Tongue (tissue), 2 donors: ENCODE results near the gene ENPP1. TPM values are rescaled to one million over a fixed set of nuclear protein-coding genes. Genes with fewer than 3 reads are reported as not detected.

Experiments used
- DNase-seq: peaks from one replicate; pipeline ENCODE4 v3.0.0-alpha.2; 2015
- total RNA-seq: library from RNA; depleted of rRNA; stranded (reverse); fragments of >200 nt; gene quantifications from one replicate; pipeline ENCODE4 v1.2.3, GENCODE V29; 2014

Gene ENPP1
- total RNA-seq, 1 donor from 2014 or later = 27.7 TPM

DNA sequence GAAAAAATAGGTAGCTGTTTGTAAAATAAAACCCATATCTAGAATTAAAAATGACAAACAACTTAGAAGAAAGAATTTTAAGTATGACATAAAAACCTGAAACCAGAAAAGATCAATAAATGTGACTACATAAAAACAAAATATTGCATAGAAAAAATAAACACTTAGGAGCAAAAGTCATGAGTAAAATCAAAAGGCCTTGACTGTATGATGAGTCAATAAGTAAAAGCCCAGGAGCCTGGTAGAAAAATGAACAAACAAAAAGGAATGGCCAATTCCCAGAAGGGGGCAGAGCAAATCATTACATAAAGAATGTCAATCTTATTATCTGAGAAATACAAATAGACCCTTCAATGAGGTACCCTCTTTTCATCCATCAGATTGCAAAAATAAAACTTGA lies 20.7 kb upstream of the ENPP1 start:
- no peak for DNase-seq

DNA sequence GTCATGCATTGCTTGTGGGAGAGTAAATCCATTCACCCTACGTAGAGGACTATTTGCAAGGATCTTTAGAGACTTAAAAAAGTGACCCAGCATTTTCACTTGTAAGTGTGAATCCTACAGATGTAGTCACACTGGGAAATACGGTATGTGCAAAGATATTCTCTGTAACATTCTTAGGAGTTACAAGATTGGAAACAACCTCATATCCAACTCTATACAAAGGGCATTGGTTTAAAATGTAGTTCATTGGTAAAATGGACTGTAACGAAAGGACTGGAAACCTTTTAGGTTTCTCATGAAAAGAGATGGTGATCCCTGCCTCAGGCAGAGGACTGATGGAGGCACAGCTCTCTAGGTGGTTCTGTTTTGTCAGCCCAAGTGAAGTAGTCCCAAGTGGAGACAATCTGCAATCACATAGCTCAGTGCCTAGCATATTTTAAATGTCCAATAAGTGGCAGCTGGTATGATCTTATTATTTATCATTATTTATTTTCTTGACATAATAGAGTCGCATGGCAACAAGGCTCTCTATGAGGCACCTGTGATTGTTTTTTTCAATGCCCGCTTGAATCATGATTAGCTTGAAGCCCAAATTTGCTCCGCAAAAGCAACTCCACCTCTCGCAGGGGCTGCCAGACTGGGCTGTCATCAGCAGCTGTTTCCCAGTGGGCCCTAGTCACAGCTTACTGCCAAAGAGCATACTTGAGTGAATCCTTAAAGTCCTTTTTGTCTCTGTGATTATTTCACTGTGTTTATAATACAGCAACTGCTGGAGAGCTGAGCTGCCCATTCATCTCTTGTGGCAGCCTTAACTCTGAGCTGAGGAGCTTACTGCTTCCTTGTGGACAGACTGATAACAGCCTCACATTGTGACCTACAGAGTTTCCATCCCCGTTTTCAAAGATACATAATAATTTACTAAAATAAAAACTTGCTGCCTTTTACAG lies 19.8 kb upstream of the ENPP1 start:
- DNase-seq = peak; percentile 96

GRCh38 chr6:131789219-131789618 lies 18.6 kb upstream of the ENPP1 start:
- DNase-seq = no peak

DNA sequence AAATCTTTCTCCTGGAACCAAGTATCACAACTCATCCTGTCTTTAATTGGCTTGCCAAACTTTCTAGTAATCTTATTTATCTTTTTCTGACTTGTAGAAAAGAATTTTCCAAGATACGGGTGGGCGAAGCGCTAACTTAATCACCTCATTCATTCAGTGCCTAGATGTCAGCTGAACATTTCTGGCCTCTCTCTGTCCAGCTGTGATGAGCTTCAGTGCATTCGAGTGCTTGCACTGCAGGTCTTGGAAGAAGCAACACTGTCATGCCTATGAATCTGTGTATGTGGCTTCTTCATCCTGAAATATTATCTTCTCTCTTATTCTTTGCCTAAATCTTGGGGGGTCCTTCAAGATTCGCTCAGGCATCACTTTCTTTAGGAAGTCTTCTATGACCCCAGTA lies 16.3 kb upstream of the ENPP1 start:
- peak; percentile 38 for DNase-seq

- DNase-seq = no peak
These were observed 15.7 kb upstream of the ENPP1 start for GRCh38 chr6:131792091-131792496.

DNA sequence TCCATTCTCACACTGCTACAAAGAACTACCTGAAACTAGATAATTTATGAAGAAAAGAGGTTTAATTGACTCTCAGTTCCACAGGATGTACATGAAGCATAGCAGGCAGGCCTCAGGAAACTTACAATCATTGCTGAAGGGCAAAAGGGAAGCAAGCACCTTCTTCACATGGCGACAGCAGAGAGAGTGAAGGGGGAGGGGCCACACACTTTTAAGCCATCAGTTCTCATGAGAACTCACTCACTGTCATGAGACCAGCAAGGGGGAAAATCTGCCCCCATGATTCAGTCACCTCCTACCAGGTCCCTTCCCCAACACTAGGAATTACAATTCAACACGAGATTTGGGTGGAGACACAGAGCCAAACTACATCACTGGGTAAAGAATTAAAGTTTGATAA lies 12.5 kb upstream of the ENPP1 start:
- DNase-seq = no peak

DNA sequence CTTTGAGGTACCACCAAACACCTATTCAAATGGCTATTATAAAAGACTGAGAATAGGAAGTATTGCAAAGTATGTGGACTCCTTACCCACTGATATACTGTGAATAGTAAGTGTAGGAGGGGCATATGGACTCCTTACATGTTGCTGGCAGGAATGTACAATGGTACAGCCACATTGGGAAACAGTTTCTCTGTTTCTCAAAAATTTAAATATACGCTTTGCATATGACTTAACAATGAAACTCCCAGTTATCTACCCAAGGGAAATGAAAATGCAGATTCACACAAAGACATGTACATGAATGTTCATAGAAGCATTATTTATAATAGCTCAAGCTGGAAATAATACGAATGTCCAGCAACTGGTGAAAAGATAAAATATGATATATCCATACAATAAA lies 5.5 kb upstream of the ENPP1 start:
- DNase-seq = no peak

DNA sequence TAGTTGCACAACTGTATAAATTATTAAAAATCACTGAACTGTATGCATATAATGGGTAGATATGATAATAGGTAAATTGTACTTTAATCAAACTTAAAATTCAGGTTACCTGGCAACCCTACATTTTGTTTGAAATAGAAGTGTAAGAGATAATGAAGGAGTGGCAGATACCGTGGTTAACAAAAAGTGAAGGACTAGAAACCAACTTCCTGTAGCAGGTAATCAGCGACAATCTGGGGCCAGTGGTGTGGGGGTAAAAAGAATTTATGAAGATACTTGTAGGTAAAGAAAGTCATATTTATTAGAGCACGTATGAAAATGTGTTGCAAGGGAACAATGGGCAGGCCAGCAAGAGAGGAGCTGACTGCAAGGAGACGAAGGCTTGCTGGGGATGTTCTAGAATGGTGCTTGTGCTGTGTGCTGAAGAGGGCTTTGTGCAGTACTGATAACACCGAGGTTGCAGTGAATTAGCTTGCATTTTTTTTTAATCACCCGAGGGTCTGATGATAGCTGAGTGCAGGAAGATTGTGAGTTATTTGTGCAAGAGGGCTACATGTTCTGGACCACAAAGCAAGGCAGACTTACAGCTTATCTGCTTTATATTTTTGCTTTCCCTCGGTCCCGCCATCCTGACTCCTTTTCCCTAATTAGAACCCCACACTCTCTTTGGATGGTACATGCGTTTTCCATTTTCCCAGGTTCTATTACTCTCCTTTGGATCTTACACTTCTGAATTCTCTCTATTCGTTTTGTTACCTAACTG lies 4.6 kb upstream of the ENPP1 start:
- DNase-seq = no peak

- no peak for DNase-seq
These were observed 3.7 kb upstream of the ENPP1 start for GRCh38 chr6:131804131-131804530.

DNA sequence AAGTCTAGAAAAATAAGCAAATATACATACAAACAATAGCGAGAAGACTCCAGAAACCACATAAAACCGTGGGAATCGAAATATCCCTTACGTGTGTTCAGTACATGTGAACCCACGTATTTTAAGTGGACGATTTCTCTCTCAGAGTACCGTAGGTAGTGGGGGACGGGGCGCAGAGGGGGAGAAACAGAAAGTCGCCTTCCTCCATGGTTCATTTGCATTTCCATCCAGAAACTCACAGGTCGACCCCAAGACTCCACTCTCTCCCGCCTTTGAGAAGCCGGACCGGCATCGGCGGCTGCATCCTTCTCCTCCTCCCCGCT lies 538 bp upstream of the ENPP1 start:
- no peak for DNase-seq

DNA sequence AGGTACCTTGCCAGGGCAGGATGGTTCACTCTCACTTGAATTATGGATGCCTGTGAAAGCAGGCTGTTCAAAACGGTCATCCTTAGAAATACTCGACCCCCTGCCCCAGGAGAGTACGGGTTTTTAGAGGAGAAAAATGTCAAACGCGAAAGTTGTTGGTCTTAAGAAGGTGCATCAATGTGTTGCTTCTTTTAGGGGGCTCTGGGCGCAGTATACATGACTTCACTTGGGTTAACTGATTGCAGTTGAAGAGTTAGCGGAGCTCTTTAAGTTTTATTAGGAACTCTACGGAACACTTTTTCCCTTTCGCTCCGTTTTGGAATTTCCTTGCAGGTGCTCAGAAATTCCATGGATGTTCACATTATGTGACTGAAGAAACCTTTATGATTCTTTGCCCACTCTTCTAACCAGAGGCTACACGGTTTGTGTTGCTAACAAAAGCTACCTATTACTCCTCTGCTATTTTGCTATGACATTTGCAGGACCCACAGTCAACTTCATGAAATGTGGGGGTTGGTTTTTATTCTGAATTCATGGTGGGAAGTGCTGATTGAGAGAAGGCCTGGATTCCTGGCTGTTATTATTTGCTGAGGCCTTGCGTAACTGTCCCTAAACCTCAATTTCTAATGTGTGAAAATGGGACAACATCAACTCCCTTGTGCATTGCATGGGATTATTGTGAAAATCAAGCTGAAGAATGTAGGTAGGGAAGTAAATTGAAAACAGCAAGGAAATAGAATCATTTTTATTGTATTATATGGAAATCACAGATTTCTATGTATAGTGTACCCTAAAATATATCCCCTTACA lies 845 bp downstream of the ENPP1 start:
- no peak for DNase-seq

DNA sequence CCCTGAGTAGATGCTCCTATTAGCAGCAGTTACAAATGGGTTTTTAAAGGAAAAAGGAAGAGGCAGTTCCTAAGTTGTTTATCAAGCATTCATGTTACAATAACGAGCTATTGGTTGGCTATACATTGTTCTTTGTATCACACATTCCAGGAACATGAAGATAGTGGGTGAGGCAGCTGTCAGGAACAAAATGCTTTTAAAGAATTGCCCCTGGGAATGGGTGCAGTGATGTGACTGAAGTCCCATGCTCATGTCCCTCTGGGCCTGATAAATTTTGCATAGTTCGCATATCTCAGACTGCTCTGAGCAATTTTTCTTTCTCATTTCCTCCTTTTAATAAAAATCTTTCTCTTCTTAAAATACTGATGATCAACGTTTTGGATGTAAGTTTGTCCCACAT lies 3.7 kb downstream of the ENPP1 start:
- no peak for DNase-seq

DNA sequence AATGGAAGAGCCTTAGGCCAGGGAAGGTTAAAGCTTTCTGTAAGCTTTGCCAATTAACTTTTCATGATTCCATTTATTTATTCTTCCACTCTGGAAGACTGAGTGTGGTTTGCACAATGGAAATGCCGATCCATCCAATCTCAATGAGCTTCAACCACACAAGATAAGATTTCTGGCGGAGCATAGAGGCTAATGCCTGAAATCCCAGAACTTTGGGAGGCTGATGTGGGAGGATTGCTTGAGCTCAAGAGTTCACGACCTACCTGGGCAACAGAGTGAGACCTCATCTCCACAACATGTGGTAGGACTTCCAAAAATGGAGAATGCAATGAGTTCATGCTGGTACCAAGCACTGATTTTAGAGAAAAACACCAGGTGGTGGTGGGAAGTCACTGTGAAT lies 6.2 kb downstream of the ENPP1 start:
- no peak for DNase-seq

DNA sequence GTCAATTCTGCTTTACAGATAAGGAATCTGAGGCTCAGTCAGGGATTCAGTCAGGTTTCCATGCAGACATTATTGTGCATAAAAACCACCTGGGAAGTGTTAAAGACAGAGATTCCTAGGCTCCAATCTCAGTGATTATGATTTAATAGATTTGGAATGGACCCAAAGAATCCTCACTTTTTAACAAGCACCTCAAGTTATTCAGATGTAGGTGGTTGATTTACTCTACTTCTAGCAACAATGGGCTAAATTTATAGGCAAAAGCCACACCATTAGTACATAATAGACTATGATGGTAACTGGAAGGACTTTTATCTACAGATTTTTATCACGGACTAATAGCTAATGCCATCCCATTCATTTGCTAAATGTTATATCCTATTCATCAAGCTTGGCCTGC lies 9.0 kb downstream of the ENPP1 start:
- no peak for DNase-seq

DNA sequence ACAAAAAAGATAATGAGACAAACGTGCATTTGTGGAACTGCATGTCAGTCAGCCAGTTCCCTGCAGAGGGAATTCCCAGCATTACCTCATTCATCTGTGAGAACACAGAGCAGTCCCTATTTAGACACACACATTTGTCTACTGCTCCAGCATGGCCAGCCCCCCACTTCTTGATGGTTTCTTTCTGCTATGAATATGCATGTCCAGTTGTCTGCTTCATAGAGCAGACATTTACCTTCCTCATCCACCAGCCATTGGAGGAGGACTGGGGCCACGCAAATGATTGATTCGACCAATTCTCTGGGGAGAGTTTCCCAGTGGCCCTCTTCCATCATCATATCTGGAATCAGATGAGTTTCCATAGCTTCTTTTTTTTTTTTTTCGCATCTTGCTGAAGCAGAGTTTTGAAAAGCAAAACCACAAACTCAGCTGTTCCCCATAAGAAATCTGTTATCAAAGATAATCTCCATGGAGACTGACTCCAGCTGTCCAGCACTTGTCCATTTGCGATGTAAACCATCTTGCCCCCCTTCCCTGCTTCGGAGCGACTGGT lies 11.8 kb downstream of the ENPP1 start:
- DNase-seq = peak; percentile 83

DNA sequence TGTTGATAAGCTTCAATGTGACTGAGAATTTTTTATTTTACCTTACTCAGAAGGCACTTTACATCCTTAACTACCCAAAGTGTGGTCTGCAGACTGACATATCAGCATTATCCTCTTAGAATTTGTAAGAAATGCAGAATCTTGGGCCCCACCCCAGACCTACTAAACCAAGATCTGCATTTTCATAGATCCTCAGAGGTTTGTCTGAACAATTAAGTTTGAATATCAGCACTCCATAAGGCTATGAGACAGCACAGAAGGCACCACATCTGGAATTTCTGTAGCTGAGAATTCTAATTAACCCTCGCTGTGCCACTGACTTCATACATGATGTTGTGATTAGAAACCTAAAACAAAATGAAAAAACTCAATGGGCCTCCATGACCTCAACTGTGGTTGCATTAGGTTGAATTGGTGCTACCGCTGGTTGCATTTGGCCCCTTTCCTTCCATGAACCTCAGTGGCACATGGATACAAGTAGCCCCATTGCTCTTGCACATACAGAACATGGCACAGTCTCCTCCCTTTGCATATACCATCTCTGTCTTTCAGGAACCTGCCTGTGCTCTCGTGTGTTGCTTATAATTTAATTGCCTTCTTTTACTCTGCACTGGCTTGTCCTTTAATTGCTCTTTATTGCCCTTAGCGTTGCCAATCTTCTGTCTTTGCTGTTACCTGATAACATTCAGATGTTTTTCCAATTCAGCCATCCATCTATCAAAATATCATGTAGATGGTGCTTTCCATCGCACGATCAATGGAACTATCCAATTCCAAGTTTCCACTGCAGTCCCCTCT lies 13.4 kb downstream of the ENPP1 start:
- DNase-seq = no peak

GRCh38 chr6:131822119-131822518 lies 14.3 kb downstream of the ENPP1 start:
- no peak for DNase-seq

GRCh38 chr6:131823276-131823902 lies 15.6 kb downstream of the ENPP1 start:
- no peak for DNase-seq

- no peak for DNase-seq
These were observed 18.1 kb downstream of the ENPP1 start for GRCh38 chr6:131825946-131826345.

- DNase-seq = no peak
These were observed 20.3 kb downstream of the ENPP1 start for GRCh38 chr6:131828080-131828479.

DNA sequence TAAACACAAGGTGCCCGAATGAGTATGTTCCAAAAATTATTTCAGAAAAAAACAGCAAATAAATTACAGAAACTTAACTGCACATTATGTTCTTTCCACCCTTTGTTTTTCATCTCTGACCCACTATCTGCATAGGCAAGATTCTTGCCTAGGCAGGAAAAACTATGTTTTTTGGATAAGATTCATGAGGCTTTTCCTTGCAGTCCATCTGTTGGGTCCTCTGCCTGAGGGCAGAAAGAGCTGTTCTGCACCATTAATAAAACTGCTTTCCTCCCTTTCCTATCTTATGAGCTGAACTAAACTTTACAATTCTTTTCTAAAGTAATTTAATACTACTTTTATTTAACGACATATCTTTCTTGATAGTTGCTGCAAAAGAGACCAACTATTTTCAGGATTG lies 21.1 kb downstream of the ENPP1 start:
- no peak for DNase-seq
